Activated naive CD4-positive, alpha-beta T cell (primary cell): ENCODE measurements around the gene ZNF44.

Experiments used
- DNase-seq, 4 experiments: peaks; one replicate each; lab custom pipeline; 2025; lab: John Stamatoyannopoulos, UW

Gene ZNF44

GRCh38 chr19:12261554-12261953 lies 33.1 kb downstream of the ZNF44 start:
- DNase-seq = no peak

- no peak for DNase-seq
Measured at GRCh38 chr19:12260861-12261260, 33.8 kb downstream of the ZNF44 start.

GRCh38 chr19:12260236-12260635 lies 34.4 kb downstream of the ZNF44 start:
- DNase-seq = no peak

GRCh38 chr19:12255372-12255771 lies 39.3 kb downstream of the ZNF44 start:
- DNase-seq = no peak

- DNase-seq = no peak
Measured at GRCh38 chr19:12247644-12248222, 47.0 kb downstream of the ZNF44 start.

- DNase-seq = no peak
Measured at GRCh38 chr19:12244370-12244769, 50.3 kb downstream of the ZNF44 start.

- no peak for DNase-seq
Measured at GRCh38 chr19:12237143-12237839, 57.4 kb downstream of the ZNF44 start.

- no peak for DNase-seq
Measured at GRCh38 chr19:12232961-12233360, 61.7 kb downstream of the ZNF44 start.

- DNase-seq = no peak
Measured at GRCh38 chr19:12230751-12231733, 63.6 kb downstream of the ZNF44 start.

- no peak for DNase-seq
Measured at GRCh38 chr19:12229990-12230389, 64.7 kb downstream of the ZNF44 start.

- no peak for DNase-seq
Measured at GRCh38 chr19:12224676-12225075, 70.0 kb downstream of the ZNF44 start.

GRCh38 chr19:12222980-12223630 lies 71.6 kb downstream of the ZNF44 start:
- no peak for DNase-seq
